HS-27A (cell line): Measurements from ENCODE around the gene TTC33.
A peak's percentile ranks its signal among the peaks of the same experiment; 100 is the strongest.
"Not testable (repeated sequence)": the region's sequence is repeated elsewhere in the genome, so short reads cannot be mapped to it uniquely, and the experiment has no call there.

Experiments
- DNase-seq: peaks from one replicate; pipeline ENCODE4 v3.0.0-alpha.2; 2012; ENCODE audit warnings: low read depth, missing footprints

The TTC33 gene

GRCh38 chr5:40653221-40654022, 102.3 kb downstream of the TTC33 start:
- DNase-seq = no peak

GRCh38 chr5:40652441-40653220, 103.1 kb downstream of the TTC33 start:
- no peak for DNase-seq

- no peak for DNase-seq
Measured at GRCh38 chr5:40651201-40651600, 104.6 kb downstream of the TTC33 start.

DNA sequence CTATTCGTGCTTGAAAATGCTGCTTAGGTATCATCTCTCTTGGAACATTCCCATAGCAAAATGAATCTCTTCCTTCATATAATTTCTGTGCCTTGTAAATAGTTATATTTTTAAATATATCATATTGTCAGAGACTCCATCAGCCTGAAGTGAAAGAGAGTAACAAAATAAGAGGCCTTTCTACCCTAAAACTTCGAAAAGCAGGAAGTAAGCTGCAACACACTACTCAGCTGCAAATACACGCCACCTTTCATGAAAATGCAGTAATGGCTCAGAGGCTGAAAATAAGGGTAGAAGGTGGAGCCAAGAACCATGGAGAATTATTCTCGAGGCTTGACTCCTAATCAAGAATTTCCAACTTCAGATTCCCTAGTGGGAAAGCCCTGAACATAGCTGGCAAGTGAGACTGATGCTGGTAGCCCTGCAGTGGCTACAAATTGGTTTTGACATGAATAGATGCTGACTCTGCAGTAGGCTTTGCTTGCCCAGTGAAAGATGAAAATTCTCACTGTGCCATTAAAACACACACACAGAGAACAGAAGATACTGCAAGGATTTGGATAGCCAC, 106.2 kb downstream of the TTC33 start:
- no peak for DNase-seq

- DNase-seq = no peak
Measured at GRCh38 chr5:40648150-40648549, 107.6 kb downstream of the TTC33 start.

DNA sequence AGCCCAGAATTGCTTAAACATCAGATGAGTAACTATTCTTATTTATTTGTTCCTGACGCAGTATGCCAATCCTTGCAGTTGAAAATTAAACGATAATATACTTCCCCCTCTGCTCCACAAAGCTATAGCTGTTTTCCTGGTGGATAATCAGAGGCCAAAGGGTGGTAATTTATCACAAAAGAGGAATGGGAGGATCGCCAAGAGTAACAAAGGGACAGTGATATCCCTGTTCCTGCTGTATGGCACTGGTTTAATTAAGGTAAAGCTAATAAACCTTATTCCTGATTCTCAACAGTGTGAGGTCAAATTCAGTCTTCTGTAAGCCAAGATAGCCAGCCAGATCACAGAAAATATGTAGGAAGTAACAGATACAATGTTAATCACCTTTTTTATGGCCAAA, 109.5 kb downstream of the TTC33 start:
- no peak for DNase-seq

GRCh38 chr5:40639531-40639930, 116.2 kb downstream of the TTC33 start:
- DNase-seq = not testable (repeated sequence)

DNA sequence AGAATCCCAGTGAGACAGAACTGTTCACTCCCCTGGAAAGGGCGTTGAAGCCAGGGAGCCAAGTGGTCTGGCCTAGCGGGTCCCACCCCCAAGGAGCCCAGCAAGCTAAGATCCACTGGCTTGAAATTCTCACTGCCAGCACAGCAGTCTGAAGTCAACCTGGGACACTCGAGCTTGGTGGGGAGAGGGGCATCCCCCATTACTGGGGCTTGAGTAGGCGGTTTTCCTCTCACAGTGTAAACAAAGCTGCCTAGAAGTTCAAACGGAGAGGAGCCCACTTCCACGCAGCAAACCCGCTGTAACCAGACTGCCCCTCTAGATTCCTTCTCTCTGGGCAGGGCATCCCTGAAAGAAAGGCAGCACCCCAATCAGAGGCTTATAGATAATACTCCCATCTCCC, 121.2 kb downstream of the TTC33 start:
- DNase-seq = no peak

DNA sequence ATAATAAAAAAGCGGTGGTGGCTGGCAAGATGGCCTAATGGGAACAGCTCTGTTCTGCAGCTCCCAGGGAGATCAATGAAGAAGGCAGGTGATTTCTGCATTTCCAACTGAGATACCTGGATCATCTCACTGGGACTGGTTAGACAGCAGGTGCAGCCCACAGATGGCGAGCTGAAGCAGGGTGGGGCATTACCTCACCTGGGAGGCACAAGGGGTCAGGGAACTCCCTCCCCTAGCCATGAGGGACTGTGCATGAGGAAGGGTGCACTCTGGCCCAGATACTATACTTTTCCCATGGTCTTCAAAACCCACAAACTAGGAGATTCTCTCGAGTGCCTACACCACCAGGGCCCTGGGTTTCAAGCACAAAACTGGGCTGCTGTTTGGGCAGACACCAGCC, 121.6 kb downstream of the TTC33 start:
- DNase-seq = no peak

DNA sequence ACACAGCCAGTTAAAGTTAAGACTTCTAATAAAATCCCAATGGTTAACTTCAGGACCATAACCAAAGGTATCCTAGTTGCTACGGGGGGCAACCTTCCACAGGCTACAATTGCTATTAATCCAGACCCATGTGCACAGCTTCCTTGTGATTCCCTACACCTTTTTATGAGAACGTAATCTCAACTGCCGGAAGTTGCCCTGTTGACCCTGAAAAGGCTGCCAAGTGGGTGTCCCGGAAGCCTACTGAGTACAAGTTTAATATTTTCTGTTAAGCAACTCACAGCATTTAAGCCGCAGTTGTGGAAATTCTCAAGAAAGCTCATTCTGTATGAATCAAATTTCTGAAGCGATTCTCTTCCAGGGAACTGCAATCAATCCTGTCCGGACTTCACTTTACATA, 124.5 kb downstream of the TTC33 start:
- no peak for DNase-seq

GRCh38 chr5:40630126-40630525, 125.6 kb downstream of the TTC33 start:
- DNase-seq = no peak

- DNase-seq = no peak
Measured at GRCh38 chr5:40628407-40628806, 127.4 kb downstream of the TTC33 start.

DNA sequence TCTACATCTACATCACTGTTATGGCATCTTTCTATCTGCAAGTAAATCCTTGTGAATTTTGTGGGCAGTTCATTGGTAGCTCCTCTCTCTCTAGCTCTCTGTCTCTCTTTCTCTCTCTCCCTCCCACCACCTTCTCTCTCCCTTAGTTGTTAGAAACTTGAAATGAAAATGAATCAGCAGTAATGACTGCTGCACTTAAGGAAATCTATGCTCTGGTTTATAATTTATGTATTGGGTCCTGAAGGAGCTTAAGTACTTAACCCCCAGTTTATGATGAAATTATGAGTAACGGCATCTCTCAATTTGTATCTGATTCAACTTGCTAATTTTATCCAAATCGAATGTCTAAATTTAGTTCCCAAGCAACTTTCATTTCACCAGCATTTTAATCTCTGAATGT, 128.1 kb downstream of the TTC33 start:
- DNase-seq = no peak

DNA sequence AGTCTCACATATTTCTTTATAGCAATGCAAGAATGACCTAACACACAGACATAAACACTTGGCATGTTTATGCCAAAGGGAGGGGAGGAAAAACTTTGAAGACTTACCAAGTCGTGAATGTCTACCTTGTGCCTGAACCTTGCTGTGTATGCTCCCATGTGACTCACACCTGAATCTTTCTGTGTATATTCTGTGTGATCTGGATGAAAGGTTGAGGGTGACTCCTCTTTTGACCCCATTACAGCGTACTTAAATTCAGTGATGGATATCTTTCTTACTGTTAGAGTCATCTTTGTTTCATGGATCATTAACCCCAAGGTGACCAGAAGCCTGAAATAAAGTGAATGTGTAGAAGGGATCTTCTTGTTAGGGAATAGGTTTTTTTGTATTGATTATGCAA, 129.0 kb downstream of the TTC33 start:
- no peak for DNase-seq

DNA sequence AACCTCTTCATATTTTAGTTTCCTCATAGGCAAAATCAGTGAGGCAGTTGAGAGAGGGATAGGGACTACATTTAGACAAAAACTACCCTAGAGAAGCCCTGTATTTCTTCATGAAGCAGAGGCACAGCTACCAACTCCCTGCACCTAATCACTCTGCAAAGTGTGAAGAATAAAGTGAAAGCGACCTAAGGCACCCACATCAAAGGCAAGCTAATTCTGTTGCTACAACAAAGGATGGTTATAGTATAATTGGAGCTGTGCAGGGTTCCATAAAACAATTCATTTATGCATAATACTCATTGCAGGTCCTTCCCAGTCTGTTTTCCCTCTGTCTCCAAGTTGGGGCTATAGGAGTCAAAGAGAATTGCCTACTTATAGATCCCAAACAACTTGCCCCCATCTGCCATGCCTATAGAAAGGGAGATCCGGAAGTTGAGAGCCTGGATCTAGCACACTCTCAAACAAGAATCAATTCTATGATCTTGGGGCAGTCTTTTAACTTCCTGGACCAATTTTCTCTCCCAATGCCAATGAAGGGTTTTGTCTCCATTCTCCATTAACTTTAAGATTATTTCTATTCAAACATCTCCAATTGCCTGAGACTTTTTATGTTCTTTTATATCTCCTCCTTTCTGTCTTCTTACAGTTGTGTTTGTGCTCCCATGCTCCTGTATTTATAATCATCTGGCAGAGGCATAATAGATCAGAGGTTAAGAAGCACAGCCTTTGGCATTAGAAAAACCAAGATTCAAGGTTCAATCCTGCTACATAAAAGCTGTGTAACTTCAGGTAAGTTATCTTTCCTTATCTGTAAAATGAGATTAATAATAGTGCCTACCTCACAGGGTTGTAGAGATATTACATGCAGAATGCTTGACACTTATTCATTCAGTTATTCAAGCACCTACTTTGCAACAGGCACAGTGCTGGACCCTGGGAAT, 132.0 kb downstream of the TTC33 start:
- DNase-seq = no peak

GRCh38 chr5:40622463-40623252, 133.1 kb downstream of the TTC33 start:
- no peak for DNase-seq

- DNase-seq = peak; percentile 42
Measured at GRCh38 chr5:40619421-40619820, 136.3 kb downstream of the TTC33 start.

- peak; percentile 29 for DNase-seq
Measured at GRCh38 chr5:40618926-40619325, 136.8 kb downstream of the TTC33 start.

DNA sequence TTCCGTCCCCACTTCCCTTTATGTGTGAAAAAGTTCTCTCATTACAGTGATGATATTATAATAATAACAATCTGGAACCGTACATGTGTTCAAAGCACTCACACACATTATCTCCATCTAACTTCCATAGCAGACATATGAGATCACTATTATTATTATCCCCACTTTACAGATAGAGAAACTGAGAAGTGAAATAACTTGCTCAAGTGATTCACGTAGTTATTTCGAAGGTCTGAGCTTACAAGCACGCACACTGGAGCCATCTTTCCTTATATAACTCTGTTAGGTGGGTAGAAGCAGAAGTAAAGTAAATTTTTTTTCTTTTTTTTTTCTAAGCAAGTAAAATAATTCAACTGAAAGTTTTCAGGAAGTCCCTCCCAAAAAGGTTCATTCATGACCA, 139.0 kb downstream of the TTC33 start:
- no peak for DNase-seq

- DNase-seq = no peak
Measured at GRCh38 chr5:40615586-40616170, 140.1 kb downstream of the TTC33 start.
